Measurements from ENCODE around the gene SFT2D2. TPM values are rescaled to one million over a fixed set of nuclear protein-coding genes. Genes with fewer than 3 reads are reported as not detected.

SFT2D2 gene
- total RNA-seq: 35.8 and 57.3 TPM in 2 replicates

DNA sequence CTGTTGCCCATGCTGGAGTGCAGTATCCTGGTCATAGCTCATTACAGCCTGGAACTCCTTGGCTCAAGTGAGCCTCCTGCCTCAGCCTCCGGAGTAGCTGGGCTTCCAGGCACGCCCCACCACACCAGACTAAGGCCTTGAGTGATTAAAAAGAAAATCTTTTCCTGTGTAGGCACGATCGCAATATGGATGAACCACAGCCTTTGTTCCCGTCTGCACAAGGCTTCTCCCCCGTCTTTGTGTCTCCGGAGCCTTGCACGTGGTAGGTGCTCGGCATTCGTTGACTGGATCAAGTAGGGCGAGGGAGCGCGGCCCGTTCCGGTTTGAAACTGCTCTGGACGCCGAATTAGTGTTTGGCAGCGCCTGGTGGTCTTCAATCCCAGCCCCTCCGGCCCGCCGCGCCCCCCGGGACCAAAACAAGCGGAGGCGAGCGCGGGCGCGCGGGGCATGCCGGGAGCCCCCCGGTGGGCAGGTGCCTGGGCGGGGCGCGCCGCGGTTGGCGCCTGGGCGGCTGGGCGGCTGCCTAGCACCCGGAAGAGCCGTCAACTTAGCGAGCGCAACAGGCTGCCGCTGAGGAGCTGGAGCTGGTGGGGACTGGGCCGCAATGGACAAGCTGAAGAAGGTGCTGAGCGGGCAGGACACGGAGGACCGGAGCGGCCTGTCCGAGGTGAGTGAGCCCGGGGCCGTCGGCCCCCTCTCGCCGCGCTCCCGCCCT, at the start of gene SFT2D2:
Gene SFT2D2 (plus strand): TSS at position 529 of the 715 bp plus-strand sequence. CDS start 76 bp downstream, at position 605.

DNA sequence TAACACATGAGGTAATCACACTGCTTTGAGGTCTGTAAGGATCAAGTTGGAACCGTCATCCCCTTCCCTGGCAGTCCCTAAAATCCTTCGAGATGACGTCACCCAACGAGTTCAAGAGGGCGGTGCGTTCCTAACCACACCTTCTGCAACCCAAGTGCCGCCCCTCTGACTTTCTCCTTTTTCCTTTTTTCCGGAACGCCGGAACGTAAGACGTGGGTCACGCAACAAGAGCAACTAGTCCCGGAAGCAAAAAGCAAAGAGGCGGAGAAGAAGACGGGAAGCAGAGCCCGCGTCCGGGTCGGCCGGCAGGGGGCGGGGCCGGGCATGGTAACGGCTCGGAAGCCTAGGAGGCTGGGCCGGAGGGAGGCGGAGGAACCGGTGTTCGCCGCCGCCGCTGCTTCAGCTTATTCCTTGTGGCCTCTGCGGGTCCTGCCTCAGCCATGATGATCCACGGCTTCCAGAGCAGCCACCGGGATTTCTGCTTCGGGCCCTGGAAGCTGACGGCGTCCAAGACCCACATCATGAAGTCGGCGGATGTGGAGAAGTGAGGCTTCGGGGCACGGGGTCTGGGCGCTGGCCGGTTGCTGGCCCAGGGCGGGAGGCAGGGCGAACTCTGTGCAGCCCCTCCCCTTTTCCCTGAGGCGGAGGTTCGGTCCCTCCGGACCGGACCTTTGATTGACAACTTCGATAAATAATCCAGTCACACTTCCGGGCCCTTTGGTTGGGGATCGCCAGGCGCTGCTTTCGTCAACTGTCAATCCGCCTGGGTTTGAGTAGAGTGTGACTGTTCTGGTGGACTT, 47.0 kb upstream of the SFT2D2 start, which contains the start of gene TIPRL:
Gene TIPRL (plus strand): TSS at position 325 of the 800 bp plus-strand sequence. CDS start 116 bp downstream, at position 441.

DNA sequence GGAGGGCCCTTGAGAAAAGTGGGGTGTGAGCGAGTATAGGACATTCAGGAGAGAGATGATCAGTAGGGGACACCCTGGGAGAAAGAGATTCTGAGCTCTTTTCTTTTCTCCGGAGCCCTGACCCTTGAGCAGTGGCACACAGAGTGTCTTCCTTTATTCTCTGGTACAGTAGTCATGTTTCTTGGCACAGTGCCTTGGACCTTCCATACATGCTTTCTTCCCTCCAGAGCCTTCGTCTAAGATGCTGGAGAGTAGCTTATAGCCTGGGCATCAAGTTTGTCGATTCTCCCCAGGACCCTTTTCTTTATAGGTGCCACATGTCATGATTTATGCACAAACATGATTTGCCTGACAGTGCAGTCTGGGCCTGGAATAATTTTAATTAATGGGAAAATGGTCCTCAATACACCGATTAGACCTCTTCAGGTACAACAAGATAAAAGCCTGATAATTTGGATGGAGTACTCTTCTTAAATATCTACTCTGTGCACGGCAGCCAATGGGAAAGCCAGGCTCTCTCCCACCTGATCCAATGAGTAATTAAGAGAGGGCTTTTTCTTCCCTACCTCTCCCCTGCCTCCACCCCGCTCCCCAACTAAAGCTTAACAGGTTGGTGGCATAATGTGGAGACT, 54.6 kb downstream of the SFT2D2 start, which contains the start of gene TBX19:
Gene TBX19 (plus strand): TSS at position 582 of the 632 bp plus-strand sequence. CDS start 214 bp downstream, outside the sequence.

Other genes with a start within 250 kb of the SFT2D2 start
- 13.7 and 31.5 TPM in 2 replicates for gene GPR161, start 89.1 kb upstream of the SFT2D2 start, total RNA-seq
- 31.4 and 47.1 TPM in 2 replicates for gene TIPRL, start 47.0 kb upstream of the SFT2D2 start, total RNA-seq
- gene TBX19, start 54.9 kb downstream of the SFT2D2 start, total RNA-seq: 0.63 and 0.77 TPM in 2 replicates

Measured in bronchial smooth muscle cell (primary cell).